CD8-positive, alpha-beta memory T cell (primary cell): ENCODE data around the gene KCNE3. TPM values are rescaled to one million over a fixed set of nuclear protein-coding genes. Genes with fewer than 3 reads are reported as not detected.
A peak's percentile ranks its signal among the peaks of the same experiment; 100 is the strongest.

ENCODE experiments used
- CTCF ChIA-PET: fragments of 350-600 bp; sonication (Branson Sonifier 250); formaldehyde crosslinking; loops from one replicate; lab custom pipeline; 2021; ENCODE audit warnings: antibody characterized with exemption; lab: Charles Lee
- POLR2A ChIA-PET: fragments of 350-600 bp; sonication (Branson Sonifier 250); formaldehyde crosslinking; loops from one replicate; lab custom pipeline; 2021; ENCODE audit warnings: antibody characterized with exemption; lab: Charles Lee
- DNase-seq, 5 donors: peaks; one replicate each; pipeline versions ENCODE4 v3.0.0 to v3.0.0-alpha.2; 2020 to 2022; ENCODE audit warnings: mixed read lengths in 1 of 5
- H3K27ac ChIP-seq: one replicate; pipeline ENCODE4 v1.7.0; 2013; ENCODE audit warnings: low read depth, mild to moderate bottlenecking, low read length, moderate library complexity
- H3K27me3 ChIP-seq: 2 replicates; pipeline ENCODE4 v1.7.0; 2013; ENCODE audit warnings: low read length, mild to moderate bottlenecking; ENCODE audit not compliant: insufficient read depth, poor library complexity, severe bottlenecking
- H3K36me3 ChIP-seq: 2 replicates; pipeline ENCODE4 v1.7.0; 2013; ENCODE audit warnings: mild to moderate bottlenecking, low read length, moderate library complexity; ENCODE audit not compliant: insufficient read depth
- H3K4me1 ChIP-seq: 2 replicates; pipeline ENCODE4 v1.7.0; 2013; ENCODE audit warnings: mild to moderate bottlenecking, low read length, moderate library complexity; ENCODE audit not compliant: insufficient read depth
- H3K4me3 ChIP-seq: 2 replicates; pipeline ENCODE4 v1.7.0; 2013; ENCODE audit warnings: mild to moderate bottlenecking, low read length
- H3K9me3 ChIP-seq: 2 replicates; pipeline ENCODE4 v1.7.0; 2013; ENCODE audit warnings: mild to moderate bottlenecking, low read length
- H3K27ac Mint-ChIP-seq, 8 donors: one replicate each; pipeline ENCODE4 v1.8.0; 2020 to 2021; ENCODE audit warnings: mixed read lengths in 8 of 8, mild to moderate bottlenecking in 6 of 8, inconsistent platforms in 3 of 8, moderate library complexity in 3 of 8
- H3K27me3 Mint-ChIP-seq, 2 donors: one replicate each; pipeline ENCODE4 v1.8.0; 2020 to 2021; ENCODE audit warnings: mixed read lengths in 2 of 2, mild to moderate bottlenecking in 1 of 2, moderate library complexity in 1 of 2
- H3K36me3 Mint-ChIP-seq, 3 donors: one replicate each; pipeline ENCODE4 v1.8.0; 2020 to 2021; ENCODE audit warnings: mixed read lengths in 3 of 3, inconsistent platforms in 1 of 3, mild to moderate bottlenecking in 1 of 3
- H3K4me1 Mint-ChIP-seq, 3 donors: one replicate each; pipeline ENCODE4 v1.8.0; 2020 to 2021; ENCODE audit warnings: mixed read lengths in 3 of 3, inconsistent platforms in 1 of 3, mild to moderate bottlenecking in 1 of 3
- H3K4me3 Mint-ChIP-seq, 7 donors: one replicate each; pipeline ENCODE4 v1.8.0; 2020 to 2021; ENCODE audit warnings: mixed read lengths in 7 of 7, mild to moderate bottlenecking in 6 of 7, moderate library complexity in 4 of 7, inconsistent platforms in 2 of 7
- H3K9me3 Mint-ChIP-seq, 5 donors: one replicate each; pipeline ENCODE4 v1.8.0; 2020 to 2022; ENCODE audit warnings: mixed read lengths in 5 of 5, mild to moderate bottlenecking in 3 of 5, moderate library complexity in 2 of 5, inconsistent platforms in 1 of 5
- polyA plus RNA-seq: library from polyadenylated mRNA; unstranded; fragments of 300-500 nt; fragmentation: Illumina TruSeq; gene quantifications from one replicate; pipeline ENCODE4 v1.2.3, GENCODE V29; 2021
- total RNA-seq, 2 experiments: library from RNA; stranded (reverse); gene quantifications; one replicate each; pipeline ENCODE4 v1.2.3, GENCODE V29; 2021

KCNE3 gene
- total and polyA plus RNA-seq, 3 experiments from 2014 or later = 0.07 TPM; not detected in 2

- no peak overlapping the region for H3K27ac Mint-ChIP-seq
- Histone ChIP-seq H3K4me3 (no peak overlapping the region), H3K9me3 (no peaks in the 10 kb centered on the region), H3K27ac (peak overlapping the region; percentile 21), H3K4me1 (no peaks in the 10 kb centered on the region), H3K36me3 (no peaks in the 10 kb centered on the region), H3K27me3 (no peaks in the 10 kb centered on the region)
- H3K9me3 Mint-ChIP-seq = no peaks in the 10 kb centered on the region
- peaks cover 7 to 16% of the 10 kb centered on the region in 2 donors for H3K27me3 Mint-ChIP-seq
- H3K4me3 Mint-ChIP-seq = no peak overlapping the region
- ChIA-PET CTCF (interaction anchor here (1.8 kb wide), 1 partner anchor 10 kb away, joined by 6 read pairs; no protein-coding TSS in a partner anchor), POLR2A (no interaction called here)
- H3K4me1 Mint-ChIP-seq = no peaks in the 10 kb centered on the region
- no peak for DNase-seq
- H3K36me3 Mint-ChIP-seq = no peaks in the 10 kb centered on the region
Measured at GRCh38 chr11:74460481-74461154, 6.7 kb downstream of the KCNE3 start.

- no peak overlapping the region for H3K27ac Mint-ChIP-seq
Measured at GRCh38 chr11:74460065-74460464, 7.3 kb downstream of the KCNE3 start.

GRCh38 chr11:74459584-74459983, 7.8 kb downstream of the KCNE3 start:
- H3K27ac Mint-ChIP-seq = no peak overlapping the region
- ChIA-PET POLR2A (no interaction called here), CTCF (no interaction called here)
- no peaks in the 10 kb centered on the region for H3K36me3 ChIP-seq
- H3K27me3 ChIP-seq = no peaks in the 10 kb centered on the region
- no peak overlapping the region for H3K4me3 Mint-ChIP-seq
- H3K27me3 Mint-ChIP-seq = peaks cover 6 to 9% of the 10 kb centered on the region in 2 donors
- no peaks in the 10 kb centered on the region for H3K9me3 ChIP-seq
- H3K27ac ChIP-seq = no peak overlapping the region
- H3K36me3 Mint-ChIP-seq = no peaks in the 10 kb centered on the region
- H3K4me1 ChIP-seq = no peaks in the 10 kb centered on the region
- H3K4me1 Mint-ChIP-seq = no peaks in the 10 kb centered on the region
- H3K4me3 ChIP-seq = no peak overlapping the region
- H3K9me3 Mint-ChIP-seq = no peaks in the 10 kb centered on the region
- no peak for DNase-seq

More at GRCh38 chr11:74460065-74460464, 7.3 kb downstream of the KCNE3 start:
- H3K27ac ChIP-seq = peak overlapping the region; percentile 21
- Mint-ChIP-seq H3K4me3 (no peak overlapping the region), H3K4me1 (no peaks in the 10 kb centered on the region), H3K27me3 (peaks cover 7 to 13% of the 10 kb centered on the region in 2 donors), H3K9me3 (no peaks in the 10 kb centered on the region), H3K36me3 (no peaks in the 10 kb centered on the region)
- H3K9me3 ChIP-seq = no peaks in the 10 kb centered on the region
- H3K36me3 ChIP-seq = no peaks in the 10 kb centered on the region
- no peak for DNase-seq
- no peaks in the 10 kb centered on the region for H3K27me3 ChIP-seq
- no peaks in the 10 kb centered on the region for H3K4me1 ChIP-seq
- CTCF ChIA-PET = no interaction called here
- H3K4me3 ChIP-seq = no peak overlapping the region
- POLR2A ChIA-PET = no interaction called here

- Mint-ChIP-seq H3K27me3 (peaks cover 8% of the 10 kb centered on the region in 2 donors), H3K36me3 (peaks cover 0 to 2% (median 0%) of the 10 kb centered on the region in 3 donors), H3K4me3 (no peak overlapping the region), H3K4me1 (peaks cover 0 to 4% (median 0%) of the 10 kb centered on the region in 3 donors), H3K27ac (no peak overlapping the region), H3K9me3 (no peaks in the 10 kb centered on the region)
- CTCF ChIA-PET = interaction anchor here (1.0 to 1.9 kb wide), 2 partner anchors 8 to 114 kb away, joined by 3 to 5 read pairs; no protein-coding TSS in a partner anchor
- no peak for DNase-seq
- Histone ChIP-seq H3K9me3 (no peaks in the 10 kb centered on the region), H3K36me3 (no peaks in the 10 kb centered on the region), H3K4me1 (no peaks in the 10 kb centered on the region), H3K27ac (no peak overlapping the region), H3K27me3 (no peaks in the 10 kb centered on the region), H3K4me3 (no peak overlapping the region)
- POLR2A ChIA-PET = no interaction called here
Measured at GRCh38 chr11:74457356-74457755, 10.0 kb downstream of the KCNE3 start.

GRCh38 chr11:74453373-74453975, 13.9 kb downstream of the KCNE3 start:
- CTCF ChIA-PET = interaction anchor here (0.6 to 12.4 kb wide), 16 partner anchors 9 to 198 kb away, joined by 3 to 166 read pairs (median 6); partner anchors contain the start of genes KCNE3 and PGM2L1
- H3K4me1 Mint-ChIP-seq = peaks cover 0 to 4% (median 0%) of the 10 kb centered on the region in 3 donors
- H3K36me3 ChIP-seq = no peaks in the 10 kb centered on the region
- no peak overlapping the region for H3K27ac Mint-ChIP-seq
- DNase-seq = peak; percentile 25 to 68 (median 35)
- H3K4me3 Mint-ChIP-seq = no peak overlapping the region
- H3K4me1 ChIP-seq = no peaks in the 10 kb centered on the region
- peaks cover 8 to 14% of the 10 kb centered on the region in 2 donors for H3K27me3 Mint-ChIP-seq
- POLR2A ChIA-PET = no interaction called here
- H3K27me3 ChIP-seq = no peaks in the 10 kb centered on the region
- H3K9me3 Mint-ChIP-seq = no peaks in the 10 kb centered on the region
- H3K36me3 Mint-ChIP-seq = peaks cover 0 to 2% (median 0%) of the 10 kb centered on the region in 3 donors
- no peak overlapping the region for H3K27ac ChIP-seq
- H3K4me3 ChIP-seq = no peak overlapping the region
- H3K9me3 ChIP-seq = no peaks in the 10 kb centered on the region

- H3K36me3 Mint-ChIP-seq = peaks cover 0 to 2% (median 0%) of the 10 kb centered on the region in 3 donors
- H3K9me3 ChIP-seq = no peaks in the 10 kb centered on the region
Measured at GRCh38 chr11:74452366-74452765, 15.0 kb downstream of the KCNE3 start.

GRCh38 chr11:74450318-74450717, 17.0 kb downstream of the KCNE3 start:
- H3K4me1 ChIP-seq = no peaks in the 10 kb centered on the region
- H3K9me3 ChIP-seq = no peaks in the 10 kb centered on the region
- H3K4me3 ChIP-seq = no peak overlapping the region
- ChIA-PET CTCF (interaction anchor here (0.7 to 12.4 kb wide), 25 partner anchors 10 to 264 kb away, joined by 3 to 166 read pairs (median 6); partner anchors contain the start of genes LIPT2 and PGM2L1), POLR2A (no interaction called here)
- H3K9me3 Mint-ChIP-seq = no peaks in the 10 kb centered on the region
- H3K36me3 ChIP-seq = no peaks in the 10 kb centered on the region
- peaks cover 0 to 4% (median 0%) of the 10 kb centered on the region in 3 donors for H3K4me1 Mint-ChIP-seq
- no peak overlapping the region for H3K4me3 Mint-ChIP-seq
- H3K27me3 ChIP-seq = no peaks in the 10 kb centered on the region
- H3K36me3 Mint-ChIP-seq = peaks cover 0 to 2% (median 0%) of the 10 kb centered on the region in 3 donors
- no peak overlapping the region for H3K27ac Mint-ChIP-seq
- DNase-seq = no peak
- no peak overlapping the region for H3K27ac ChIP-seq
- H3K27me3 Mint-ChIP-seq = peaks cover 10 to 14% of the 10 kb centered on the region in 2 donors

More at GRCh38 chr11:74452366-74452765, 15.0 kb downstream of the KCNE3 start:
- ChIA-PET CTCF (interaction anchor here (0.6 to 12.4 kb wide), 11 partner anchors 11 to 197 kb away, joined by 3 to 166 read pairs (median 7); partner anchors contain the start of gene PGM2L1), POLR2A (no interaction called here)
- Histone ChIP-seq H3K4me1 (no peaks in the 10 kb centered on the region), H3K27me3 (no peaks in the 10 kb centered on the region), H3K4me3 (no peak overlapping the region), H3K27ac (no peak overlapping the region), H3K36me3 (no peaks in the 10 kb centered on the region)
- DNase-seq = no peak
- Mint-ChIP-seq H3K4me1 (peaks cover 0 to 4% (median 0%) of the 10 kb centered on the region in 3 donors), H3K27ac (no peak overlapping the region), H3K9me3 (no peaks in the 10 kb centered on the region), H3K4me3 (no peak overlapping the region), H3K27me3 (peaks cover 8 to 14% of the 10 kb centered on the region in 2 donors)
